Measurements from ENCODE around the gene TAP2.

- TF ChIP-seq POLR2A (IDR thresholded peaks at IDR 0.05; ENCODE audit: borderline replicate concordance, extremely low read depth, insufficient read depth, insufficient read length) (no peak), EZH2 (IDR thresholded peaks at IDR 0.05) (no peak), CTCF (IDR thresholded peaks at IDR 0.05 in 2 of 3, conservative IDR thresholded peaks at IDR 0.05 in 1 of 3; ENCODE audit: borderline replicate concordance in 1 of 3, insufficient read depth in 1 of 3, low read depth in 2 of 3, low read length in 2 of 3) (no peak), POLR2AphosphoS5 (IDR thresholded peaks at IDR 0.05; ENCODE audit: low read depth, low read length) (no peak), SP1 (IDR thresholded peaks at IDR 0.05; ENCODE audit: low read depth) (no peak), MAX (IDR thresholded peaks at IDR 0.05) (no peak), REST (IDR thresholded peaks at IDR 0.05; ENCODE audit: low read depth) (no peak), JUND (IDR thresholded peaks at IDR 0.05) (no peak), ATF3 (IDR thresholded peaks at IDR 0.05) (no peak), ZFX (IDR thresholded peaks at IDR 0.05) (no peak), EGR1 (IDR thresholded peaks at IDR 0.05; ENCODE audit: low read depth) (no peak), ZBTB33 (IDR thresholded peaks at IDR 0.05; ENCODE audit: extremely low read depth, insufficient replicate concordance, low read length) (no peak), ZNF274 (IDR thresholded peaks at IDR 0.05; ENCODE audit: low read depth, low read length) (no peak), CEBPB (IDR thresholded peaks at IDR 0.05; ENCODE audit: low read depth) (no peak)
Measured at GRCh38 chr6:32854376-32855178, 16.0 kb upstream of the TAP2 start.

Measured in HCT116 (cell line).